Smooth muscle cell (in vitro differentiated cells): ENCODE results near the gene S100A2. TPM values are rescaled to one million over a fixed set of nuclear protein-coding genes. Genes with fewer than 3 reads are reported as not detected.
A peak's percentile ranks its signal among the peaks of the same experiment; 100 is the strongest.

Experiments
- DNase-seq: peaks from one replicate; lab custom pipeline; 2025; ENCODE audit not compliant: unreplicated experiment; lab: John Stamatoyannopoulos, UW
- H2AFZ ChIP-seq: fragments of 200-600 bp; sonication (generic); 2 replicates; pipeline ENCODE4 v1.6.0; 2016; ENCODE audit warnings: antibody characterized with exemption, low read depth, mild to moderate bottlenecking
- H3F3A ChIP-seq: fragments of 200-600 bp; sonication (generic); 2 replicates; pipeline ENCODE4 v1.6.0; 2017; ENCODE audit warnings: antibody characterized with exemption, low read depth
- H3K27ac ChIP-seq: fragments of 200-600 bp; sonication (generic); 2 replicates; pipeline ENCODE4 v1.5.1; 2016; ENCODE audit warnings: low read depth, mild to moderate bottlenecking
- H3K27me3 ChIP-seq: fragments of 200-600 bp; sonication (generic); 2 replicates; pipeline ENCODE4 v1.6.1; 2016; ENCODE audit warnings: low read depth, mild to moderate bottlenecking
- H3K36me3 ChIP-seq: fragments of 200-600 bp; sonication (generic); 2 replicates; pipeline ENCODE4 v1.5.1; 2016; ENCODE audit warnings: low read depth
- H3K4me1 ChIP-seq: fragments of 200-600 bp; sonication (generic); 2 replicates; pipeline ENCODE4 v1.5.1; 2016; ENCODE audit warnings: low read depth
- H3K4me2 ChIP-seq: fragments of 200-600 bp; sonication (generic); 2 replicates; pipeline ENCODE4 v1.6.0; 2016; ENCODE audit warnings: mild to moderate bottlenecking
- H3K4me3 ChIP-seq: fragments of 200-600 bp; sonication (generic); 2 replicates; pipeline ENCODE4 v1.5.1; 2016; ENCODE audit warnings: mild to moderate bottlenecking
- H3K79me2 ChIP-seq: fragments of 200-600 bp; sonication (generic); 2 replicates; pipeline ENCODE4 v1.6.0; 2016; ENCODE audit warnings: low read depth, mild to moderate bottlenecking
- H3K9ac ChIP-seq: fragments of 200-600 bp; sonication (generic); 2 replicates; pipeline ENCODE4 v1.6.0; 2016; ENCODE audit warnings: low read depth
- H3K9me3 ChIP-seq: fragments of 200-600 bp; sonication (generic); replicated peaks from 2 replicates; pipeline ENCODE4 v1.5.1; 2016; ENCODE audit warnings: low read depth
- H4K20me1 ChIP-seq: fragments of 200-600 bp; sonication (generic); 2 replicates; pipeline ENCODE4 v1.6.0; 2016; ENCODE audit warnings: low read depth
- WGBS: methylation state at CpG from one replicate; pipeline ENCODE4 v1.1.7; 2016; ENCODE audit warnings: low lambda C conversion rate; 5-methylcytosine and 5-hydroxymethylcytosine counted together
- polyA plus RNA-seq: library from polyadenylated mRNA; unstranded; fragments of >200 nt; fragmentation: Nextera tagmentation; extraction: Ambion mirVana; gene quantifications from 2 replicates; pipeline ENCODE4 v1.2.1, GENCODE V29; 2016
- total RNA-seq: library from RNA; depleted of rRNA; stranded (reverse); fragments of >200 nt; gene quantifications from 2 replicates; pipeline ENCODE4 v1.2.3, GENCODE V29; 2014
- TF ChIP-seq, protein P1 (sequence below): fragments of 200-600 bp; sonication (generic); IDR thresholded peaks from 2 replicates; pipeline ENCODE4 v1.5.1; 2017; ENCODE audit warnings: borderline replicate concordance, mild to moderate bottlenecking, antibody characterized with exemption; ENCODE audit not compliant: insufficient read depth, poor library complexity, severe bottlenecking

S100A2 gene
- total and polyA plus RNA-seq, 2 experiments from 2014 or later = 7.3 to 16.6 TPM

DNA sequence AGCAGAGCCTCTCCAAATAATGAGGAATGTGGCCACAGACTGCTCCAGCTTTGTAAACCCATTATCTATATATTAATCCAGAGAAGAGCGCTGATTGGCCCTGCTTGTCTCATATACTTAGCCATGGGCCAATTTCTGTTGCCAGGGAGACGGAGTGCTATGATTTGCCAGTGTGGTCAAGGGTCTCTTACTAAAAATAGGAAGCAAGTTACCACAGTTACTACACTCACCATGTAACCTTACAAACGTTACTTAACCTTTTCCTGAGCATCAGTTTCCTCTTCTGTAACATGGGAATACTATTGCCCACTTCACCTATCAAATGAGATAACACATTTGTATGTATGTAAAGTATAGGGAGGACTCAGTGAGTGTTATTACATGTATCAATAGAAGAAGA lies 7.7 kb upstream of the S100A2 start:
- 74% methylated on average over 3 of the region's 3 CpGs for WGBS
- Histone ChIP-seq H2AFZ (no peak overlapping the region), H3K36me3 (no peaks in the 10 kb centered on the region), H3F3A (no peaks in the 10 kb centered on the region), H3K4me3 (no peak overlapping the region), H3K27ac (peak overlapping the region; percentile 80), H3K27me3 (no peaks in the 10 kb centered on the region), H3K79me2 (no peaks in the 10 kb centered on the region), H3K9ac (peak overlapping the region; percentile 30), H4K20me1 (no peaks in the 10 kb centered on the region), H3K4me2 (peak overlapping the region; percentile 40), H3K9me3 (no peaks in the 10 kb centered on the region), H3K4me1 (peaks cover 4% of the 10 kb centered on the region)
- no peak for DNase-seq
- TF ChIP-seq, protein P1, sequence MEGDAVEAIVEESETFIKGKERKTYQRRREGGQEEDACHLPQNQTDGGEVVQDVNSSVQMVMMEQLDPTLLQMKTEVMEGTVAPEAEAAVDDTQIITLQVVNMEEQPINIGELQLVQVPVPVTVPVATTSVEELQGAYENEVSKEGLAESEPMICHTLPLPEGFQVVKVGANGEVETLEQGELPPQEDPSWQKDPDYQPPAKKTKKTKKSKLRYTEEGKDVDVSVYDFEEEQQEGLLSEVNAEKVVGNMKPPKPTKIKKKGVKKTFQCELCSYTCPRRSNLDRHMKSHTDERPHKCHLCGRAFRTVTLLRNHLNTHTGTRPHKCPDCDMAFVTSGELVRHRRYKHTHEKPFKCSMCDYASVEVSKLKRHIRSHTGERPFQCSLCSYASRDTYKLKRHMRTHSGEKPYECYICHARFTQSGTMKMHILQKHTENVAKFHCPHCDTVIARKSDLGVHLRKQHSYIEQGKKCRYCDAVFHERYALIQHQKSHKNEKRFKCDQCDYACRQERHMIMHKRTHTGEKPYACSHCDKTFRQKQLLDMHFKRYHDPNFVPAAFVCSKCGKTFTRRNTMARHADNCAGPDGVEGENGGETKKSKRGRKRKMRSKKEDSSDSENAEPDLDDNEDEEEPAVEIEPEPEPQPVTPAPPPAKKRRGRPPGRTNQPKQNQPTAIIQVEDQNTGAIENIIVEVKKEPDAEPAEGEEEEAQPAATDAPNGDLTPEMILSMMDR = no peak

DNA sequence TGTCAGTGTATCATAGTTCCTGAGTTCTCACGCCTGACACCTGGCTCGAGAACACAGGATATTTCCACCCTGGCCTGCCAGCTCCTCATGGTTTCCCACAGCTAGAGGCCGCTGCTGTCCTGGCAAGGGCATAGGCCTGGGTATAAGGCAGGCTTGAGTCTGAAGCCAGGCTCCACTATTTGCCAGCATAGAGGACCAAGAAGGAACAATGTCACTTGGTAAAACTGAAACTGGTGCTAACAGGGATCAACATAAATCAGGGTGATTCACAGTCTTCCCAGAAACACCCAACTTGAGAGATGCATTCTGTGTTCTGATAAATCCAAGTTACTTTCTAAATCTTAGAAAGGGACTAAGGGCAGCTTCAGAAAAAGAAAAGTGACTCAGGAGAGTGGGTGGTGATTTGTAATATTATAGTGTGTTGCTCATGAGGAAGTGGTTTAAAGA lies 6.9 kb upstream of the S100A2 start:
- peaks cover 8% of the 10 kb centered on the region for H3K4me1 ChIP-seq
- H3K9ac ChIP-seq = no peak overlapping the region
- WGBS = 28% methylated on average over 3 of the region's 3 CpGs
- no peaks in the 10 kb centered on the region for H3F3A ChIP-seq
- peak overlapping the region; percentile 40 for H3K4me2 ChIP-seq
- H3K36me3 ChIP-seq = no peaks in the 10 kb centered on the region
- H3K4me3 ChIP-seq = no peak overlapping the region
- no peaks in the 10 kb centered on the region for H3K9me3 ChIP-seq
- H4K20me1 ChIP-seq = no peaks in the 10 kb centered on the region
- DNase-seq = peak; percentile 9
- H3K79me2 ChIP-seq = no peaks in the 10 kb centered on the region
- H2AFZ ChIP-seq = no peak overlapping the region
- no peaks in the 10 kb centered on the region for H3K27me3 ChIP-seq
- TF ChIP-seq, protein P1 = peak; percentile 61
- H3K27ac ChIP-seq = peak overlapping the region; percentile 80

DNA sequence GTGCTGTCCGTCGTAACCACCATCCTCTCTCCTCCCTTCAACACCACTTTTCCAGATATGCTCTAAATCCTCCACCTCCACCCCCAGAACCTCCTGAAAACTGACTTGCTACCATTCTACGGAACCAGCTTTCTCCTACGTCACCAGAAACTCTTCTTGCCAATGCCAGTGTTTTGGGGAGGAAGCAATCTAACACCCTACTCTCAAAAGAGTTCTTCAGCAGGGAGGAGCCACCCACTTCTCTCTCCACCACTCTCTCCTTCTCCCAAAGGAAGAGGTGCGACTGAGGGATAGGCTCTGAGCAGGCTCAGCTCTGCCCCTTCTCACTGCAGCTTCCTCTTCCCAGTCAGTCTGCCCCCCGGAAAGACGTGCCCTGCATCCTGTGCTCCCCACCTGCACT lies 6.1 kb upstream of the S100A2 start:
- no peak overlapping the region for H3K27ac ChIP-seq
- H3K4me1 ChIP-seq = peaks cover 17% of the 10 kb centered on the region
- H3K27me3 ChIP-seq = no peaks in the 10 kb centered on the region
- TF ChIP-seq, protein P1 = no peak
- no peaks in the 10 kb centered on the region for H3K36me3 ChIP-seq
- no peaks in the 10 kb centered on the region for H3K79me2 ChIP-seq
- no peak overlapping the region for H2AFZ ChIP-seq
- H3K9me3 ChIP-seq = no peaks in the 10 kb centered on the region
- 76% methylated on average over 7 of the region's 7 CpGs for WGBS
- H4K20me1 ChIP-seq = no peaks in the 10 kb centered on the region
- no peak for DNase-seq
- peaks cover 5% of the 10 kb centered on the region for H3F3A ChIP-seq
- H3K4me3 ChIP-seq = no peak overlapping the region
- H3K4me2 ChIP-seq = no peak overlapping the region
- no peak overlapping the region for H3K9ac ChIP-seq

DNA sequence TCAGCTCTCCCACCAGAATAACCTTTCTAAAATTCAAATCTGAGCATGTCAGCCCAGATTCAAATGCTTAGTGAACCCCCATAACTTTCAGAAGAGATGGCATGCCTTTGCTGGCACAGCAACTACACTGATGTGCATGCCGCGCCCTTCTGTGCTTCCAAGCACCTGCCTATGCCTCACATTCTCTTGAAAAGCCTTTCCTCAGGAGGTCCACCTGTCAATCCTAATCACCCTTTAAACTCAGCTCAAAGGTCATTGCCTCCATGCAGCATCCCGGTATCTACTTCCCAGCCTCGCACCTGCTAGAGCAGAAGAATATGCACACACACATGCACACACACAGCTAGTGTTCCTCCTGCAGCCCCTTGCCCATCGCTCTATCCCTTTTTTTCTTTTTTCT lies 5.2 kb upstream of the S100A2 start:
- no peak overlapping the region for H3K9ac ChIP-seq
- no peak for DNase-seq
- no peaks in the 10 kb centered on the region for H4K20me1 ChIP-seq
- TF ChIP-seq, protein P1 = no peak
- peaks cover 24% of the 10 kb centered on the region for H3K4me1 ChIP-seq
- no peaks in the 10 kb centered on the region for H3K36me3 ChIP-seq
- H3K27ac ChIP-seq = no peak overlapping the region
- H3K4me3 ChIP-seq = no peak overlapping the region
- H3K27me3 ChIP-seq = no peaks in the 10 kb centered on the region
- H2AFZ ChIP-seq = no peak overlapping the region
- no peaks in the 10 kb centered on the region for H3K79me2 ChIP-seq
- peaks cover 7% of the 10 kb centered on the region for H3F3A ChIP-seq
- no peaks in the 10 kb centered on the region for H3K9me3 ChIP-seq
- WGBS = 96% methylated on average over 5 of the region's 5 CpGs
- no peak overlapping the region for H3K4me2 ChIP-seq
